Stimulated activated naive CD4-positive, alpha-beta T cell treated with Interleukin-2 at 50 U/mL for 16 hours (primary cell): ENCODE data around the gene PRR11.
"Not testable (repeated sequence)": the region's sequence is repeated elsewhere in the genome, so short reads cannot be mapped to it uniquely, and the experiment has no call there.

Source experiments
- DNase-seq: peaks from one replicate; lab custom pipeline; 2025; lab: John Stamatoyannopoulos, UW

The PRR11 gene

DNA sequence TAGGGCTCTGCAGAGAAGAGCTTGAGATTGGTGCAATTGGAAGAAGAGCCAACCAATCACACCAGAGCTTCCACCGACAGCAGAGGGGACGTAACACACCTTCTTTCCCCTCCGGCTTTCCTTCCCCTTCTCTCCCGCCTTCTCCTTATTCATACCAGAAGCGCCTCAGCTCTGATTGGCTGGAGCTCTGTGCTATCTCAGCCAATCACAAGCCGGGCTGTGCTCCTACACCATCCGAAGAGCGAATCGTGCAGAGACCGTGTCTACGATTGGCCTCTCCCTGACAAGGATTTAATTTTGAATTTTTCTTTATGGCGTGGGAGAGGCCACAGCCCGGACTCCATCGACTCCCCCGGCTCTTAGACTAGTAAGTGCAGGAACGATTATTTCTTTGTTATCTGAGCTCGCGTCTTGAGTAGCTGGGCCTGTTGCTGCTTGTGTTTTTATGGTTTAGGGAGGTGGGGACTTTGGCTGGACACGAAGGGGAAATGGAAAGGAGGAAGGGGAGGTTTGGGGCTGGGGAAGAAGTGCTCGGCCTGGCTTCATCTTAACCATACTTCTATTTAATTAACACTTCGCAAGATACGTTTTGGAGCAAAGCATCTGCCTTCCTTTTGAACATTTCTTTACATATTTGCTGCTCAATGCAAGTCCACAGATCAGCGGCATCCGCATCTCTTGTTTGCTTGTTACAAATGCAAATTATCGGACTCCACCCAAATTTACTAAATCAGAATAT is at the start of gene PRR11:
PRR11 (plus strand) TSS at position 308 of the 739 bp plus-strand sequence. CDS start 14,007 bp downstream, outside the sequence.
- DNase-seq: peak; percentile 96

DNA sequence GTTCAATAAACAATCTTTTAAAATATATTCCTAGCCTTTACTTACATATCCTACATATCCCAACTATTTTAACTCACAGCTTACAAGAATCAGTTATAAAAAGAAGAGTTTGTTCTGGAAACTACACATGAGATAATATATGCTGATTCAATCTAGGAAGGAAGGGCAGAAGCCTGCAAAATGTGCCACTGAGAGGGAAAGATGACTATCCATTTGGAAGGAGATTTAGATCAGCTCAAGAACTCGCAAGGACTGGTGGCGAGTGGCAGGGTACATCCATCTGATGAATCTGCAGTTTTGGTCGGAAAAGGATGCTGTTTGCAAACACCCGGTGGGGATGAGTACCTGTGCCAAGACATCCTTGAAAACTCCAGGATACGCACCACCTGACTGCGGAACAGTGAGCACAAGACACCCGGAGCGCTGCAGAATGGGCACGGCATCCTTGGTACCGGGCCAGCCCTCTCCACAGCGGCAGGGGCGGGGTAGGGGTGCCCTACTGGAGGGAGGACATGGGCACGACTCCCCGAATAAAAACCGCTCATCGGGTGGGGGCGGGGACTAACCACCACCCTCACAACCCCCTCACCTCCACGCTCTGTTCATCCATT is 49.6 kb upstream of the PRR11 start:
- peak; percentile 76 for DNase-seq

DNA sequence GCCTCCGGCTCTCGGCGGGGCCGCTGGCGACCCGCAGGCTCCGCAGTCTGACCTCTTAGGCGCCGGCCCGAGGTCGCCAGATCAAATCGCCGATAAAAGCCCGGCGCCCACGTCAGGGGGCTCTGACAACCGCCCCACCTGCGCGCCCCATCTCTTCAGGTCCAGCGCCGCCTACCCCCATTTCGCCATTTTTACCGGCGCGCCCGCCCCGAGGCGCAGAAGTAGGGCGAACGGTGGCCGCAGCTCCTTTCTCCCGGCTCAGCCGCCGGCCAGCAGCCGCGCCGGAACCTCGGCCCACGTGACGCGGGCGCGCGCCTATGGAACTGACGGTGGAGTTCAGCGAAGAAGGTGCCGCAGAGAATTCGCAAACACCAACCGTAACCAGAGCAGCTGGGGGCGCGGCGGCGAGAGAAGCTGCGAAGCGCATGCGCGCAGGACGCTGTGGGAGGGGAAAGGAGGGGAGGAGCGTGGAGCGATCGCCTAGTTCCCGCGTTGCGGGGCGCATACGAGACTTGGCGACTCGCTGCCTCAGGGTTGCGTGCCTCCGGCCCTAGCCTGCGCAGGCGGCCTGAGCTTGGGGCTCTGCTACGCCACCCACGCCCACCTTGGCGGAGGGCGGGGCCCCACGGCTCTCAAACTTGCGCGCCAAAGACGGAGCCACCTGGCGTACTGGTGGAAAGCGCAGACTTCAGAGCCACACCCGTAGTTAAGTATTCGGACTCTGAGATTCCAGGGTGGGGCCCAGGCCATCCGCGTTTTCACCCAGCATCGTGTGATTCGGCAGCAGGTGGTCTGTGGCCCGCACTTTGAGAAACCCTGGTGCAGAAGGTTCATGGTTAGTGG is 48.9 kb upstream of the PRR11 start, which contains the start of gene TRIM37:
TRIM37 (minus strand) TSS at position 418 of the 843 bp plus-strand sequence. CDS start 419 bp downstream, outside the sequence.
- DNase-seq: peak; percentile 97

DNA sequence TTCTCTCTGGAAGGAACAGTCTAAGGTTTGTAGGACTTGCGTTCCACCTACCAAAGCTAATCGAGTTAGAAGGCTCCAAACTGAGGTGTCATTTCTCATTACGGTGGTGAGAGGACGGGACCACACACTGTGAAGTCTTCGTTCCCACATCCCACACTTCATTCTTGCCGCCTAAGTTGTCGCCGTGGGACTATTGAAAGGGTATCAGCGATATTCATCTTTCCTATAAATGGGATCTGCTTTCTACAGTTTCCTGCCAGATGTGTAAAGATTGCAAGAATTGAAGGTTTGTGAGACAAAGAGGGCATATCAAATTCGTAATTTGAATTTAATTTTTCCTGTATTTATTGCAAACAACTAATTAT is 48.3 kb upstream of the PRR11 start:
- DNase-seq: no peak

DNA sequence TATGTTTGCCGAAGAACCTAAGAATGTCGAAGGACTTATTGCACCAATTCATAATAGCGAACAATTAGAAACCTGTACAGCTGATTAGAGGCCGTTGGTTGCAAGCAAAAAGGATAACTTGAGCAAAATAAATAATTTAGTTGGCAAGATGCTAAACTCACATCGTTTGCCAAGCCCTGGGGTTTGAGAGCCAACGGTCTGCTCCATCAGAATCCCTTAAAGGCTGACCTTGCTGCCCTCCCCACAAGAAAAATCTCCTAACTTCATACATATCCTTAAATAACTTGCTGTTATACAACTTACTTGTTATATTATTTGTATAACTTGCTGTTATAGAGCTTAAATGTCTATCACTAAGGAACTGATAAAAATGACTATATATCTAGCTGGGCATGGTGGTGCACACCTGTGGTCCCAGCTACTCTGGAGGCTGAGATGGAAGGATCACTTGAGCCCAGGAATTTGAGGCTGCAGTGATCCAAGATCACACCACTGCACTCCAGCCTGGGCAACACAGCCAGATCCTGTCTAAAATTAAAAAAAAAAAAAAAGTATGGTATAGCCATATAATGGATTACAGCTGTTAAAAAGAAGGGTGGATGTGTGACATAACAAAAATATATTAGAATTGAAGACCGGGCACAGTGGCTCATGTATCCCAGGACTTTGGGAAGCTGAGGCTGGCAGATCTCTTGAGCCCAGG is 47.0 kb upstream of the PRR11 start:
- DNase-seq: no peak

DNA sequence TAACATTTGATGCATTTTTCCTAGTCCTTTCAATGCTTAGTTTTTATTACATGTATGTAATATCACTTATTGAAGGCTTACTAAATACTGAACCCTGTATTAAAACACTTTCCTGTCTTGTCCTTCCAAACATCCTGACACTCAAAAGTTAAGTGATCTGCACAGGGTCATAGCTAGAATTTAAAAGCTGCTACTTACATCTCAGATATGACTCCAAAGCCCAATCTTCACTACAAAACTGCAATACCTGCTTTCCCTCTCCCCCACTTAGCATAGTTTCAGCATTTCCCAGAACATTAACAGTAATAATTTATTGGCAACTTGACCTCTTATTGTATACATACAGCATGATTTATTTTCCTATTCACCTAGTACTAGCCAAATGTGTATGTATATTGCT is 44.6 kb upstream of the PRR11 start:
- no peak for DNase-seq

DNA sequence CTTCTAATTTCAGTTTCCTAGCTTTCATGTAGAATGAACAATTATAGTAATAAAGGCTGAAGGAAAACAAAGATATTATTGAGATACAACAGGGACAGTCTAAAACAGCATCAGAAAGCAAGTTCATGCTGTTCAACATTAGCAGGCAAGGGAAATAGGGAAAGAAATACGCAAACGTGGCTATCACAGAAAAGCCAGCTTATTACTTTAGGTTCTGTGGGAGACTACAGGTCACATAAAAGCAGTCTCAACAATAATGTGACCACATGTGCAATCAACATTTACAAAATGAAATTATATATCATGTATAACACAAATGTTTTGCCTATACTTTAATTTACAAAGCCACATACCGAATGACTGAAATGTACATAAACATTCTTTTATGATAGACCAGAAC is 44.0 kb upstream of the PRR11 start:
- DNase-seq: no peak

DNA sequence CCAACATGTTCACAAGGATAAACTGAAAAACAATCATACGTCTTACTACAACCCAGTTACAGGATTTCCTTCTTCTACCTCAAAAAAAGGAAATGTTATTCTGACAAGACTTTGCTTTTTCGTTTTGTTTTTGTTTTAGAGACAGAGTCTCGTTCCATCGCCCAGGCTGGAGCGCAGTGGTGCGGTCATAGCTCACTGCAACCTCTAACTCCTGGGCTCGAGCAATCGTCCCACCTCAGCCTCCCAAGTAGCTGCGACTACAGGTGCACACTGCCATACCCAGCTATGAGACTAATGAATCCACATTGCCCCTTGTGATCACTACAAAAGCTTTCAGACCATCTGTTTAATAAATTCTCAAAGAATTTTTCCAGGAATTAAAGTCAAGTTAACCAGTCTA is 40.1 kb upstream of the PRR11 start:
- no peak for DNase-seq

DNA sequence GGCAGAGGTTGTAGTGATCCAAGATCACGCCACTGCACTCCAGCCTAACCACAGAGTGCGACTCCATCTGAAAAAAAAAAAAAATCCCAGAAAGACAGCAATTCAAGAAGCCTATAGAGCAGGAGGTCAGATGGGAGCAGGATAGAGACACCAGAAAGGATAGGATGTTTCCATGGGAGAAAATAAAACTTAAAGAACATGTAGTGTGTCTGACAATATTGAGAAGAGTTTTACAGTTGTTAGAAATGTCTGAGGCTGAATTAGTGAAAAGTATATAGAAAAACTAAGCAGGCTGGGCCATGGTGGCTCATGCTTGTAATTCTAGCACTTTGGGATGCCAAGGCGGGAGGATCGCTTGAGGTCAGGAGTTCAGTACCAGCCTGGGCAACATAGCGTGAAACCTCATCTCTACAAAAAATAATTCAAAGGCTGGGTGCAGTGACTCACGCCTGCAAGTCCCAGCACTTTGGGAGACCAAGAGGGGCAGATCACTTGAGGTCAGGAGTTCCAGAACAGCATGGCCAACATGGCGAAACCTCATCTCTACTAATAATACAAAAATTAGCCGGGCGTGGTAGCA is 33.6 kb upstream of the PRR11 start:
- DNase-seq: no peak

DNA sequence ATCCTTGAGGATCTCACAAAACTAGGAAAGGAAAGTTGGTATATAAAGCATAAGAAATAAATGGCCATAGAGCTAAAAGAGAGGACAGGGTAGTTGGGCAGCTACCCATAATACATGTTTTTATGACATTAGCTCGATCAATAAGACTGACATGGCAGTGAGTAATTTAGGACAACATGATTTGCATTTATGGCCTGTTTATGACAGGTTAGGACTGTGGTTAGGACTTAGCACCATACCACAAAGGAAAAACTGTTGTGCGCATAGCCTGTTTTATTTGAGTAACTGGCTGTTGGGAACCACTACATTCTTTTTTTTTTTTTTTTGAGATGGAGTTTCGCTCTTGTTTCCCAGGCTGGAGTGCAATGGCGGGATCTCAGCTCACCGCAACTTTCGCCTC is 30.9 kb upstream of the PRR11 start:
- no peak for DNase-seq

DNA sequence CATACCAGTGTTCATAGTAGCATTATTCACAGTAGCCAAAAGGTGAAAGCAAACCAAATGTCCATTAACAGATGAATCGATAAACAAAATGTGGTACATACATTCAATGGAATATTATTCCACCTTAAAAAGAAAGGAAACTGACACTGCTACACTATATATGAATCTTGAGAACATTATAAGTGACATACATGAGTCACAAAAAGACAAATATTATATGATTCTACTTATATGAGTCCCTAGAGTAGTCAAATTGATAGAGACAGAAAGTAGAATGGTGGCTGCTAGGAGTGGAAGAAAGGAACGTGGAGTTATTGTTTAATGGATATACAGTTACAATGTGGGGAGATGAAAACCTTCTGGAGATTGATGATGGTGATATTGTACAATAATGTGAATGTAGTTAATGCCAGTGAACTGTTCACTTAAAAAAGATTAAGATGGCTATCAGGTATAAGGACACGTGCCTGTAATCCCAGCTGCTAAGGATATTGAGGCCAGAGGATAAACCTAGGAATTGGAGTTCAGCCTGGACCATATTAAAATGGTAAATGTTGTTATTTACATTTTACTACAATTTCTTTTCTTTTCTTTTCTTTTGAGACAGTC is 28.6 kb upstream of the PRR11 start:
- no peak for DNase-seq

DNA sequence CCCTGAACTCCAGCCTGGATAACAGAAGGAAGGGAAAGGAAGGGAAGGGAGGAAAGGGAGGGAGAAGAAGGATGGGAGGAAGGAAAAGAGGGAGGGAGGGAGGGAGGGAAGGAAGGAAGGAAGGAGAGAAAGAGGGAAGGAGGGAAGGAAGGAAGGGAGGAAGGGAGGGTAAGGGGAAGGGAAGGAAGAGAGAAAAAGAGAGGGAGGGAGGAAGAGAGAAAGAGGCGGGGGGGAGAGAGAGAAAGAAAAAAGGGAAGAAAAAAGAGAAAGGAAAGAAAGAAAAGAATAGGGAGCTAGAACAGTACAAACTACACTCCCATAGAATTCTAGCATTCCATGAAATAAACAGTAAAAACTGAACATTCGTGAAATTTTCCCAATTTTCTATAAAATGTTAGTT is 25.7 kb upstream of the PRR11 start:
- DNase-seq: no peak

DNA sequence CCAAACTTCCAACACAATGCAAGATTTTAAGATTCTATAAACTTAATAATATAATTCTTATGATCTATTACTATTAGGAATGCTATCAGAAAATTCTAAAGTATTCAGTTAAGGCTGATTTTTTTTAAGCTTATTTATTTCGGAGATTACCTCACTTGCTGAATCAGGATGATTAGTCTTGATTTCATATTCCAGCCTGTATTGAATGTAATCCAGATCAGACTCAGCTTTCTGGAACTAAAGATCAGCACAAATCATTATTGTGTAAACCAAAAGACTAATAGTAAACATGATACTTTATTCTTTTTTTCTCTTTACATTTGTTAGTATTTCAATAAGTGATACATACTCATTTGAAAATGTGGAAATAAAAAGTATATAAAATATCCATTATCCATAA is 24.4 kb upstream of the PRR11 start:
- DNase-seq: no peak

DNA sequence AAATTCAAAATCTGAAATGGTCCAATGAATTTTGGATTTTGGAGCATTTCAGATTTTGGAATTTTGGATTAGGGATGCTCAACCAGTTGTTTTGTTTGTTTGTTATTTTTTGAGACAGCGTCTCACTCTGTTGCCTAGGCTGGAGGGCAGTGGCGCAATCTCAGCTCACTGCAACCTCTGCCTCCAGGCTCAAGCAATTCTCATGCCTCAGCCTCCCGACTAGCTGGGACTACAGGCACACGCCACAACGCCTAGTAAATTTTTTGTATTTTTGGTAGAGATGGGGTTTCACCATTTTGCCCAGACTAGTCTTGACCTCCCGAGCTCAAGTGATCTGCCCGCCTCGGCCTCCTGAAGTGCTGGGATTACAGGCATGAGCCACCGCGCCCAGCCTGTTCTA is 17.2 kb upstream of the PRR11 start:
- DNase-seq: not testable (repeated sequence)

DNA sequence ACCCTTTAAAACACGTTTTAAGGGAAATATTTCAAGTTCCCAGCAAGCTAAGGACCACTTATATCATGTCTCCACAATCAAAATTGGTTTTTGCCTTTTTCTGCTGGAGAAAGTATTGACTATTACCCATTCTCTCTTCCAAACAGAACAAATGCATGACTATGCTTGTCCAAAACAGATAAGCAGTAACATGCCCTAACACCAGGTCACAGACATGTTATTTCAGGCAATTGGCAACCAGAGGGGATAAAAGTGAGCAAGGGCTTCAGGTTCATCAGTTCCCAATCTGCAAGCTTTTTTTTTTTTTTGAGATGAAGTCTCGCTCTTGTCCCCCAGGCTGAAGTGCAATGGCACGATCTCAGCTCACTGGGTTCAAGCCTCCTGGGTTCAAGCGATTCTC is 15.6 kb upstream of the PRR11 start:
- DNase-seq: no peak

DNA sequence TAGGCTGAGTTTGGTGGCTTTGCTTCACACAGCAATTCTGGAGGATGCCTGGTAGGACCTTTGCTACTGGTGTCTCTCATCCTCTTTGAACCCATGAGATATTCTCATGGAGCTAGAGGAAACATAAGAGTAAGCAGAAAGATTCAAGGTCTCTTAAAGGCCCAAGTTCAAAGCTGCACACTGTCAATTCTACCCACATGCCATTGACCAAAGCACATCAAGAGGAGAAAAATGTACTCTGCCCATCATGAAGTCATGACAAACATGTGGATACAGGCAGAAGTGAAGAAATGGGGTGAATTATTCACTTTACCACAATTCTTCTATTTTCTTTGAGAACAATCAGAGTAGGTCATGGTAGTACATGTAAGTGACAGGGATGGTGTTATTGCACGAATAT is 13.7 kb upstream of the PRR11 start:
- DNase-seq: no peak

DNA sequence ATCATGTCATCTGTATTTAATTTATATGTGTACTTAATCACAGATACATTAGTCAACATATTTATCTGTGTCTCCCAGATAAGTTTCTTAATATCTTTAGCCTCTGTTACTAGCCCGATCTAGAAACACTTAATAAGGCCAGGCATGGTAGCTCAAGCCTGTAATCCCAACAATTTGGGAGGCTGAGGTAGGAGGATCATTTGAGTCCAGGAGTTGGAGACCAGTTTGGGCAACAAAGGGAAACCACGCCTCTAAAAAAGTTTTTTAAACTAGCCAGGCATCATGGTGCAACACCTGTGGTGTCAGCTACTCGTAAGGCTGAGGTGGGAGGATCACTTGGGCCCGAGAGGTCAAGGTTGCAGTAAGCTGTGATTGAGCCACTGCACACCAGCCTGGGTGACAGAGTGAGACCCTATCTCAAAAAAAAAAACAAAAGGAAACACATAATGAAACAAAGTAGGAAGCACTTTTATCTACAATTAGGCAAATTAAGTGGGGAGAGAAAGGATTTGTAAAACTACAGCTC is 9.9 kb upstream of the PRR11 start:
- DNase-seq: no peak

DNA sequence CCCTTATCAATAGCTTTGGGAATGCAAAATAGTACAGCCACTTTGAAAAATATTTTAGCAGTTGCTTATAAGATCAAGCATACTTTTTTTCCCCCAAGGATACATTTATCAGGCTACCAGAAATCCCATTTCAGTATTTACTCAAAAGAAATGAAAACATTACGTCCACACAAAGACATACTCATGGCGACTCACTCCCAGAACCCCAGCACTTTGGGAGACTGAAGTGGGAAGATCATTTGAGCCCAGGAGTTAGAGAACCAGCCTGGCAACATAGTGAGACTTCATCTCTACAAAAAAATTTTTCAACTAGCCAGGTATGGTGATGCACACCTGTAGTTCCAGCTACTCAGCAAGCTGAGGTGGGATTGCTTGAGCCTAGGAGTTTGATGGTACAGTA is 6.5 kb upstream of the PRR11 start:
- DNase-seq: no peak

DNA sequence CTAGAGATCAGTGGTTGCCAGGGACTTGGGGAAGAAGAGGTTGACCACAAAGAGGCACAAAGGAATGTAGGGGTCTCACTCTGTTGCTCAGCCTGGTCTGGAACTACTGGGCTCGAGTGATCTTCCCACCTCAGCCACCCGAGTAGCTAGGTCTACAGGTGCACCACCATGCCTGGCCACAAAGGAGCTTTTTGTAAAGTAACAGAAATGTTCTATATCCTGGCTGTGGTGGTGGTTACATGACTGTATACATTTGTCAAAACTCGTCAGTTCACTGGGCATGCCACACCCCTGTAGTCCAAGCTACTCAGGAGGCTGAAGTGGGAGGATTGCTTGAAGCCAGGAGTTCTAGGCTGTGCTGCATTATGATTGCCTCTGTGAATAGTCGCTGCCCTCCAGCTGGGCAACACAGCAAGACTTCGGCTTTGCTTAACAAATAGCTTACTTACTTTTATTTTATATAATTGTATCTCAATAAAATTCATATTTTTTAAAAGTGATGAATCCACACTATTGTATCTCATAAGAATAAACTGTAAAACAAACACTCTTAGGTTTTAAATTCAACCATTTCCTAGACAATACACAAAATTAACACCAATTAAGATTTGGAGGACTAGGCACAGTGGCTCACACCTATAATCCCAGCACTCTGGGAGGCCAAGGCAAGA is 5.6 kb upstream of the PRR11 start:
- no peak for DNase-seq

DNA sequence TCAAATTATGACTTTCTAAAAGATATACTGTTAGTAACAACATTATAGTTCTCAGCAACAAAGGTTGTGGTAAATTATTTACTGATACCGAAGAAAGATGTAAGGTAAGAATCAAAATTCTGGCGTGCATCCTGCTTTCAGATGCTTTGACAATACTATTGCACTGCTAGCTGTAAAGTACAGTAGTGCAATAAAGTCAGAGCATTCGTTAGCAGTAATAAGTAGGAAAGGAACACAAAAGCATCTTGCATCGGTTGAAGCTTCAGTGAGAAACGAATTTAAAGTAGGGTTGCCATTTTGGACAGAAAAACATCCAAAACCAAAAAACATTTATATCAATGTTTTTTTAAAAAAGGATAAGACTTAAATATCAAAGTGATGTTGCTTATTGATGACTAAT is 4.5 kb upstream of the PRR11 start:
- DNase-seq: no peak

DNA sequence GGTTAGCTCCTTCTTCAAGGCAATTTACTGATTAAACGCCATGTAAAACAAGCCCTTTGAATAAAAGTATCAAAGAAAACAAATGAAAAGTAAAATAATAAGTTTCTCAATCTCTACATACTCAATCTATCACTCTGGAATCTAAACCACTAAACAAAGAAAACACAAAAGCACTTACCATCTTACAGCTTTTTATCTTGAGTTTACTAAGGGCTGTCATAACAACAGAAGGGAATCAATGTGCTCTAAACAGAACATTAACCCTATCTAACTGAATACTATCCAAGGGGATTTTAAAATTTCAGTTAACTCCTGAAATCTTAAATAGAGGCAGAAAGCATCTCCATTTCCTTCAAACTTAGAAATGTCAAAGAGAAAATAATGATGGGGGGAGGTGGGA is 4.0 kb upstream of the PRR11 start:
- no peak for DNase-seq
